AML-193 (cell line): ENCODE results near the gene DYRK3.
"Not testable (repeated sequence)": the region's sequence is repeated elsewhere in the genome, so short reads cannot be mapped to it uniquely, and the experiment has no call there.

ENCODE experiments used
- DNase-seq, 2 experiments: peaks; one replicate each; lab custom pipeline; 2025; lab: John Stamatoyannopoulos, UW

DYRK3 gene

GRCh38 chr1:206635080-206635977 lies at the start of gene DYRK3:
Gene DYRK3, plus strand, starts transcription at chr1:206635536. Its CDS starts 168 bp downstream, at chr1:206635704.
- peak; percentile 73 to 82 for DNase-seq

- DNase-seq, result no peak
These were observed 48.6 kb upstream of the DYRK3 start for GRCh38 chr1:206586501-206587445.

DNA sequence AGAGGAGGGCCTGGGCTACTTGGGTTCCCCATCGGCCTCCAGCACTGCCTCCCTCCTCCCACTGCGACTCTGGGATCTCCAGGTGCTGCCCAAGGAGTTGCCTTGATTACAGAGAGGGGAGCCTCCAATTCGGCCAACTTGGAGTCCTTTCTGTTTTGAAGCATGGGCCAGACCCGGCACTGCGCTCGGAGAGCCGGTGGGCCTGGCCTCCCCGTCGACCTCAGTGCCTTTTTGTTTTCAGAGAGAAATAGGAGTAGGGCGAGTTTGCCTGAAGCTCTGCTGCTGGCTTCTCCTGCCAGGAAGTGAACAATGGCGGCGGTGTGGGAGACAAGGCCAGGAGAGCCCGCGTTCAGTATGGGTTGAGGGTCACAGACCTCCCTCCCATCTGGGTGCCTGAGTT lies 47.4 kb upstream of the DYRK3 start:
- DNase-seq, result no peak

DNA sequence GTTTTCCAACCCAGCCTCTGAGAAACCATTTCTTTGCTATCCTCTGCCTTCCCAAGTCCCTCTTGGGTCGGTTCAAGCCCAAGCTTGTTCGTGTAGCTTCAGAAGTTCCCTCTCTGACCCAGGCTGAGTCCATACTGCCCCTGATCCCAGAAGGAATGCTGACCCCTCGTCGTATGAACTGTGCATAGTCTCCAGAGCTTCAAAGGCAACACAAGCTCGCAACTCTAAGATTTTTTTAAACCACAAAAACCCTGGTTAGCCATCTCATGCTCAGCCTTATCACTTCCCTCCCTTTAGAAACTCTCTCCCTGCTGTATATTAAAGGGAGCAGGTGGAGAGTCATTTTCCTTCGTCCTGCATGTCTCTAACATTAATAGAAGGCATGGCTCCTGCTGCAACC lies 46.8 kb upstream of the DYRK3 start:
- no peak for DNase-seq

GRCh38 chr1:206589206-206589605 lies 46.1 kb upstream of the DYRK3 start:
- DNase-seq, result no peak

- no peak for DNase-seq
These were observed 45.1 kb upstream of the DYRK3 start for GRCh38 chr1:206590025-206590758.

DNA sequence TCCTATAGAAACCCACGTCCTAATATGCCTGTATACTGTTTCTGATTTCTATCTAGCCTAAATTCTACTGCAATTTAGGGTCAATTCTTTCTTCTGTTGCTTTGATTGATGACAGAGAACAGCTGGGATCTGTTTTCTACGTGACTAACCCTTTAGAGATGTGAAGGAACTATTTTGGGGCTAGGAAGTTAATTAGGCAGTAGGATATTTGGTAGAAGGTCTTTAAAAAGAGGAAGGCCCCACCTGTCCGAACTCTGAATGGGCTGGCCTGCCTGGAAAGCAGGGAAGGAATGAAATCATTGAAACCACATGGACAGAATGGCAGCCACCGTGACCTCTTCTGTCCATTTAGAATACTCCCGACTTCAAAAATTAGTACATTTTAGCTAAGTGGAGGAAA lies 44.1 kb upstream of the DYRK3 start:
- no peak for DNase-seq

GRCh38 chr1:206591696-206592095 lies 43.6 kb upstream of the DYRK3 start:
- DNase-seq, result no peak

GRCh38 chr1:206593351-206593925 lies 41.9 kb upstream of the DYRK3 start:
- DNase-seq, result no peak

- no peak for DNase-seq
These were observed 39.6 kb upstream of the DYRK3 start for GRCh38 chr1:206595581-206596318.

DNA sequence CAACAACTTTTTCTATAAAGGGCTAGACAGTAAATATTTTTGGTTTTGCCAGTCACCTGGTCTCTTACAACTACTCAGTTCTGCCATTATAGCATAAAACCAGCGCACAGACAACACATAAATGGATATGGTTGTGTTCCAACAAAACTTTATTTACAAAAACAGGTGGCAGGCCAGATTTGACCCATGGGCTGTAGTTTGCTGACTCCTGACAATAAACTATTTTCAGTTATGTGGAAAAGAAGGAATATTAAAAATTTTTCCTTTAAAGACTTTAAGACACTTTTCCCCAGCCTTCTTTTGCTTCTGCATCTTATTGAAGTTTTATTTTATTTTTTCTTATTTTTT lies 39.0 kb upstream of the DYRK3 start:
- DNase-seq, result no peak

DNA sequence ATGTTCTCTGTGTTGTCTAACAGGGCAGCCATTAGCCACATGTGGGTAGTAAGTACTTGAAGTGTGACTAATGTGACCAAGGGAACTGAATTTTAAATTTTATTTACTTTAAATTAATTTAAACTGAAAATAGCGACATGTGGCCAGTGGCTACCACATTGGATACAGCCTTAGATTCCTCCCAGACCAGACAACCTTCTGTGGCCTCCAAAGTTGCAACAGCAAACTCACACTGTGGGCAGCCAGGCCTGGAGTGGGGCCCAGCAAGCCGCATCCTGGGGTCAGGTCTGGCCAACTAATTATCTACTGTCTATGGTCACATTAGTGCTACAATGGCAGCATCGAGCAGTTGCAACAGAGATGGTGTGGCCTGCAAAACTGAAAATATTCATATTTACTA lies 34.8 kb upstream of the DYRK3 start:
- no peak for DNase-seq

DNA sequence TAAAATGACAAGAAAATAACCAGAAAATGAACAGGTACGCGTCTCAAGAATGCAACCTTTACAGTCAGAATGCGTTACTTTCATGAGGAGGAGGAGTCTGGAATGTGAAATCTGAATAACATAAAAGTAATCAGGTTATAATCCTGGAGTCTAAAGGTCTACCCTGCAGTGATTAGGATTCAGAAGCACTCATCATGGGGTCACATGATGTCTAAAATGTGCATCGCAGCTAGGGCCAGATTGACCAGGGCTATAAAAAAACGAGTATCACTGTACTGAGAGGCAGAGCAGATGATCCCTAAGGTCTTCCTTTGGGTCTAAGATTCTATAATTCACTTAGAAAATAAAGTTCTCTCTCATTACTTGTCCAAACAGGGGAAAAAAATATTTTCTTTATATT lies 30.5 kb upstream of the DYRK3 start:
- DNase-seq, result no peak

- peak; percentile 61 to 63 for DNase-seq
These were observed 28.5 kb upstream of the DYRK3 start for GRCh38 chr1:206606867-206607266.

GRCh38 chr1:206608108-206608698 lies 27.1 kb upstream of the DYRK3 start:
- peak; percentile 10 to 21 for DNase-seq

GRCh38 chr1:206609229-206609991 lies 25.9 kb upstream of the DYRK3 start:
- no peak for DNase-seq

DNA sequence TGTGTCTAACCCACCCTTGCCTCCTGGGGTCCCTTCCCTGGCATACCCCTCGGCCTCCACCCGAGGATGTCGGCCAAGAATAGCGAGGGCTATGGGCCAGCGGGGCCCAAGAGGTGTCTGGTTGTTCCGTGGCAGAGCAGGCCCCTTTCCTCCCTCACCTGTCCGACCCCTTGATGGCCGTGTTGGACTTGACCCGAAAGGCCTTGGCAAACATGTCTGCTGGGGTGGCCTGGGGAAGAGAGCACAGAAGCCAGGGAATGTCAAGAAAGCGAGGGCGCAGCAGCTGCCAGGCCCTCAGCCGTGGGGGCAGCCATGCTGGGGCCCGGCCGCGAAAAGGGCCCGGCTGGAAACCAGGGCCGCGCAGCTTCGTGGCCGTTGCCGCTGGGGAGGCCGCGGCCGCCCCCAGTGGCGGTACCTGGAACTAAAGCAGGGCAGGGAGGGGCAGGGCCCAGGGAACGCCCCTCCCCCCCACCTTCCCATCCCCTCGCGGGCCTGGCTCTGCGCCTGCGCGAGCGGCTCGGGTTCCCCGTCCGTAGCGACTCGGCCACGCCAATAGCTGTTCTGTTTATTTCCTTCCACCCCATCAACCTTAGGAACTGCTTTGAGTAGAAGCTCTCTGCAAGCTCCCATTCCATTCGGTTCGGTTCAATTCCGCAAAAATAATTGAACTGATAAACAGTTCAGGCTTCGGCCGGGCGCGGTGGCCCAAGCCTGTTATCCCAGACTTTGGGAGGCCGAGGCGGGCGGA lies 23.0 kb upstream of the DYRK3 start, which contains the start of gene EIF2D:
EIF2D (minus strand) TSS at position 337 of the 748 bp plus-strand sequence; CDS start at position 214, 123 bp downstream.
- peak; percentile 81 to 82 for DNase-seq

DNA sequence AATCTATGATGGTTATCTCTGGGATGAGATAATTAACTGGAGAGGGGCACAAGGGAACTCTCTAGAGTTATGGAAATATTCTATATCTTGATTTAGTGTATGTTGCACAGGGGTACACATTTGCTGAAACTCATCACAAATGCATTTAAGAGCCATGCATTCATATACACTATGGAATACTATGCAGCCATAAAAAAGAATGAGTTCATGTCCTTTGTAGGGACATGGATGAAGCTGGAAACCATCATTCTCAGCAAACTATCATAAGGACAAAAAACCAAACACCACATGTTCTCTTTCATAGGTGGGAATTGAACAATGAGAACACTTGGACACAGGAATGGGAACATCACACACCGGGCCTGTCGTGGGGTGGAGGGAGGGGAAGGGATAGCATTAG lies 8.9 kb upstream of the DYRK3 start:
- DNase-seq, result not testable (repeated sequence)

DNA sequence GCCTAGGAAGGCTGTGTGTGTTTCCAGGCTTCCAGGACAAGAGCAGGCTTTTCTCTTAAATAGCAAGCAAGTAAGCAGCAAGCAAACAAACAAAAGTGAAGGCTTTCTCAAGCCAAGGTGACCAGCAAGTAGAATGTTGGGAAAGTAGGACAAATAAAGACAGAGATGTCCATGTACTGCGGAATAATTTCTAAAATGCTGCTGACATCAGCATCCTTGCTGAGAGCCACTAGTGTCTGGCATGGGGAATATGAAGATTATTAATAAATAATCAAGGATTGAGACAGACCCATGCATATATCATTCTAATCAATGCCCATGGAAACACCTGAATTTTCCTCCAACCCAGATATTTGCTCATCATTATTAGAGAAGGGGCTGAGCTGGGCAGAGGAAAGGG lies 6.4 kb upstream of the DYRK3 start:
- no peak for DNase-seq
